Activated T-cell treated with anti-CD3 and anti-CD28 coated beads, Interleukin-2, amount 50 U/mL, for 1 hour (primary cell): Measurements from ENCODE around the gene CDH23.

Experiments used
- DNase-seq: peaks from one replicate; pipeline ENCODE4 v3.0.0-alpha.2; 2020

Gene CDH23

DNA sequence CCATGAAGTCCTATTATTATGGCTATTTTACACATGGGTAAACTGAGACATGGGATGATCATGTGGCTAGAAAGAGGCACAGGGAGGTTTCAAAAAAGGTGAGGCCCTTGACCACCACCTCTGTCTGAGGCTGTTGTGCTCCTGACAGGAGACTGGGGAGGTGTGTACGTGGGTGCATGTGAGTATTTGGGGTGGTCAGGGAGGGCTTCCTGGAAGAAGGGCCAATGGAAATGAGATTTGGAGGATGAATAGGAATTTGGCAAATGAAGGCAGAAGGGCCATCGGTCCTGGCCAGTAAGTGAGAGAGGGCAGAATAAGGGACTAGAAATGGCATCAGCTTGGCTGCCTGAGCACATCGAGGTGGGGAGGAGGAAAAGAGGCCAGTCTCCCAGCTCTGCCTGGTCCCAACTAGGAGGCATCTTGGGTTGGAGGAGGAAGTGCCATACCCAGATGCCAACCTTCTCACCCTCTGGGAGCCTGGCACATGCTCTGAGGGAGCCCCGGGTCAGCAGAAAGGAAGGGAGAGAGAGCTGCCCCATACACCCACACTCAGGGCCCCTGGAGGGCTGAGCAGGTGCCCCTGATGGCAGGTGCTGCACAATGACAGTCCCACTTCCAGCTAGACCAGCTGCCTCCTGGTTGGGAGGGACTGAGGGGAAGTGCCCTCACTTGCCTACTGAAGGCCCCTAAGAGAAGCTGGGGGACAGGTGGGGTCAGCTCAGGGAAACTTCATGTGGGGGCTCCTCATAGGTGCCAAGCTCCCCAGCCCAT lies 47.7 kb downstream of the CDH23 start:
- no peak for DNase-seq

DNA sequence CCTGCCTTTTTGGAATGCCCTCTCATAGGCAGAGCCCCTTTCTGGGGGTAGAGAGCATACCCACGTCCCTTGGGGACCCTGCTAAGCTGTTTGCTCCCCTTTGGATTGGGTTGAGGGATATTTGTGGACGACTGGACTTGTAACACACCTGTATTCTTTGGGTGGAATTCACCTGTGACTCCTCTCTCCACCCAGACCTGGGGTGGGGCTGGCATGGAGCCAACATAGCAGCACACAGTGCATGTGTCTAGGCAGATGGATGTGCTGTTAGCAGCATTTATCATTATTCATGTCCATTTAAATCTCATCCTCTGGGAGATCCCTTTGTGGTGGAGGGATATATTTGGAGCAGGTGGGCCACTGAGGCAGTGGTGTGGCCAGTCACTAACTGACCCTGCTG lies 51.0 kb downstream of the CDH23 start:
- no peak for DNase-seq

DNA sequence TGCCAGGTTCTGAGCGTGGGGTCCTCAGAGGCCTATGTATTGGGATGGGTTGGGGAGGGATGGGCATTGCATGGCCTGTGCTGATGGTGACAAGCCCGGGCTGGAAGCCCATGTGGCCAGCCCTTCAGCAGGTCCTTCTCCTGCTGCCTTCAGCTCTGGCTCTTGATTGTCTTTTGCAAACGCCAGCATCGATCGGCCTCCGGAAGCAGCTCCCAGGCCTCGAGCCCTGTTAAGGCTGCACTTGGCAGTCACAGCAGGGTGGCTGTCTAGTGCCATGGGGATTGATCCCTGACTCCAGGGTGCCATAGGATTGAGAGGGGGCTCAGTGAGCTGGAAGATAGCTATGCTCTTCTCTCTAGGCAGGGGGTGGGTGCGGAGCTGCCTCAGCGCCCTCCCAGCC lies 51.4 kb downstream of the CDH23 start:
- no peak for DNase-seq

DNA sequence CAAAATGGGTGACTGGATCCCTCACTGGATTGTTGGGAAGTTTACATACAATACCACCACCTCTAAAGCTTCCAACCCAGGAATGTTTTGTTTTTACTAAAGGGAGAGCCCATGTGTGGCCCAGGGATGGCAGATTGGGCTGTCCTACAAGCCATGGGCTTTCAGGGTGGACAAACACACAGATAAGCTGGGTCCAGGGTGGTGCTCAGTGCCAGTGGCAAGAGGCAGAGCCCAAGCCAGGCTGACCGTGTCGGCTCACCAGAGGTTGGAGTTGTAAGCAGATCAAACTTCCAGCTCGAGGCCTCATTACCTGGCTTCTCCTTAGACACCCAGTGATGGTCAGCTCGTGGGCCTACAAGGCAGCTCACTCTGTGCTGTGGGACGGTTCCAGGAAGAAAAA lies 52.3 kb downstream of the CDH23 start:
- DNase-seq: no peak

DNA sequence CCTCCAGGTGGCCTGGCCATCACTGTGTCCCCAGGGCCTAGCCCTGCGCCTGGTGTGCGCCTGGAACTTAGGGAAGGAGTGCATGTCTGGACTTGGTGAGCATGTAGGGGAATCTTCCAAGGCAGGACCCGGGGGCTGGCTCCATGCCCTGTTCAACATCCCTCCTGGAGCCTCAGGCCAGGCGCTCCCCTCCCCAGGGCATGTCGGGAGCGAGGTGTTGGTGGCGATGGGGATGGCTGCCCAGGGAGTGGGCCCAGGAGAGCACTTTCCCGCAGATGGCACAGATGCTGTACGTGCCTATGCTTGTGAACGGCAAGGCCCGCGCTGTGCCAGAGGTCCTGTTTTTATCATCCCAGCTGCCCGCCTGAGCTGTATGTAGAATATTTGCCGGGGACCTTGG lies 55.0 kb downstream of the CDH23 start:
- DNase-seq: no peak

DNA sequence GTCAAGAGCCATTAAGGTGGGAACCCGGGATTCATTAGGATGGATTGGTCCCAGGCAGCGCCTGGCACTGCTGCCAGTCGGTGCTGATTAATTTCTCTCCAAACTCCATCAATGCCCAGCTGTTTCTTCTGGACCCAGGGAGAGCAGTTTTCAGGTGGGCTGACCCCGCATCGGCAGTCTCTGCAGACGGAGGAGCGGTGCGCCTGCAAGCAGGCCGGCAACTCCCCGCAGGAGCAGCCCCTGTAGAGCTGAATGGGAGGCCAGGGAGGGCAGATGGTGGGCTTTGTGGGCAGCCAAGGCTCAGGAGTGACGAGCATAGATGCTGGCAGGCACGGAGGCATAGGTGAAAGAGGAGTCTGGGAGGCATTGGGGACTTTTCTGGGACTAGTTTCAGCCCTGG lies 56.5 kb downstream of the CDH23 start:
- no peak for DNase-seq

DNA sequence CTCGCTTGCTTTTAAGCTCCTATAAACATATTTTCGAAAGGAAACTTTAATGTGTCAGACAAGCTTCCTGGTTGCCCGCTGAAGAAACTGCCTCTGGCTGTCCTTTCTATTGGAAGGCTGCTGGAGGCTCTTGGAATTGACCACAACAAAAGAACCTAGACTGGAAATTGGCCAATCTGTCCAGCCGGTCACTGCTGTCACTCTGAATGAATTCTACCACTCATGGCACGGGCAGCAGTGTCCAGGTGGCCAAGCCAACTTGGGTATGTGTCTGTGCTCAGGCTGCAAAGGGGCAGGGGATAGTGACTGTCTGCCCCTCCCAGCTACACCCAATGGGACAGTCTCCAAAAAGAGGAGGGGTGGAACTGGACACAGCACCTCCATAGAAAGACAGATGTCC lies 57.6 kb downstream of the CDH23 start:
- DNase-seq: no peak

DNA sequence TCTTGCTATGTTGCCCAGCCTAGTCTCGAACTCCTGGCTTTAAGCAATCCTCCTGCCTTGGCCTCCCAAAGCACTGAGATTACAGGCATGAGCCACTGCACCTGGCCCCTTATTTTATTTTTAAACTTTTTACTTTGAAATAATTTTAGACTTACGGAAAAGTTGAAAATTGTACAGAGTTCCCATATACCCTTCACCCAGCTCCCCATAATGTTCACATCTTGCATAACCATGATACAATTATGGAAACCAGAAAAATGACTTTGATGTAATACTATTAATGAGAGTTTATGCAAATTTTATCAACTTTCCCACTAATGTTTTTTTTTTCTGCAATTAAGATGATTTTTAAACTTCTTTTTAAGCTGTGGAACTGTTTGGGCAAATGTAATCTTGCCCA lies 58.3 kb downstream of the CDH23 start:
- no peak for DNase-seq

DNA sequence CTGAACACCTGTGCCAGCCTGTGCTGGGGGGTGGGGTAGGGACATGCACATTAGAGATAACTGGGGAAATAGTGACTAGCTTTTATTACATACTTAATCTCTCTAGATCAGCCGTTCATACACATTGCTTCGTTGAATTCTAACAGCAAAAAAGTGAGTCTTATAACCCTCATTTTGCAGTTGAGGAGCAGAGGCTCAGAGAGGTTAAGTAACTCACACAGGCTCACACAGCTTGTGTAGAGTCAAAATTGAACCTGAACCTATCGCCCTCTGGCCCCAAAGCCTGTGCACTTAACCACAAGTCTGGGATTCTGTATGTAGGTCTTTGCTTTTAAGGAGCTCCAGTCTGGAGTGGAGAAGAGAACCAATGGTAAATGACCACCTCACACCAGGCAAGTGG lies 59.9 kb downstream of the CDH23 start:
- DNase-seq: no peak

DNA sequence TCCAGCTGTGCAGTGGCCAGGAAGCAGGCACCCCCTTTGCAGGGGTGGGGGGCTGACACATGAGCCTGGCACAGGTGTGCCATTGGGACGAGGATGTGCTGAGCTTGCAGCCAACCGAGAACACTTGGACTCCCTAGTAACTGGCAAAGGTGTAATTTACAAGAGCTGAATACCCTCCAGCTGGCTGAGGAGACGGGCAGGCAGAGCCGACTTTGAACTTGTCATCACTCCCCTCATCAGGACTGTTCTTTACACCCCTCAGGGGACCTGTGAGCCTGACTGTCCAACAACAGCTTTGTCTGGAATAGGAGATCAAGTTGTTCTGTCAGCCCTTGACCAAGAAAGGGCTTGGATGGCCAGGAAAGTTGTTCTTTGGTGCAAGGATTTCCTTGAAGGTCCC lies 61.2 kb downstream of the CDH23 start:
- no peak for DNase-seq

DNA sequence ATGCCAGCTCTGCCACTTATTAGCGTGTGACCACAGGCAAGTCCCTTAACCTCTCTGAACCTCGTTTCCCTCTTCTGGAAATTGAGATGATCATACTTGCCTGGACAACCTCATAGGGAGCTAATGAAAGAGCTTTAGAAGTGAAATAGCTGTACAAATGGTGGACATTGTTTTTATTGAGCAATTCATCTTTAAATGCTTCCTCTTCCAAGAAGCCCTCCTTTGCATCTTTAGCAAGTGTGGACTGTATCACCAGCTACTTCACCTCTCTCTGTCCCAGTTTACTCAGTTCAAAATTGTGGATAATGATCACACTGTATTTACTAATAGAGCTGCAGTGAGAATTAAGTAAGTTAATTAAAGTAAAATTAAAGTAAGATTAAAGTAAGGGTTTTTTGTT lies 61.7 kb downstream of the CDH23 start:
- no peak for DNase-seq

DNA sequence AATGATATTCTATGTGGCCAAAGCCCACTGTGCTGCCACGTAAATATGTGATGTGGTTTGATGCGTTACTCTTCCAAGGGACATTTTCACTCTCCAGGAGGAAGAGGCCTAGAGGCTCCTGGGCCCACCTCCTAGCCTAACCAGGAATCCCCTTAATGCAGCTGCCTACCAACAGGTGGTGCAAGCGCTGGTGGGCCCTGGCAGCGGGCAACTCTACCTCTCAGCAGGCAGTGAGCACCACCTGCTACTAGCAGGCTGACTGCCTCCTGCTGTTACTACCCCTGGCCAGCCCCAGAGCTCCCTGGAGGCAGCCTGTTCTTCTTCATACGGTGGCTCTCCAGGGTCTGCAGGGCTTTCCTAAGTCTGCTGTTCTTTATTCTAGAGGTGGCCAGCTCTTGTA lies 62.8 kb downstream of the CDH23 start:
- no peak for DNase-seq

DNA sequence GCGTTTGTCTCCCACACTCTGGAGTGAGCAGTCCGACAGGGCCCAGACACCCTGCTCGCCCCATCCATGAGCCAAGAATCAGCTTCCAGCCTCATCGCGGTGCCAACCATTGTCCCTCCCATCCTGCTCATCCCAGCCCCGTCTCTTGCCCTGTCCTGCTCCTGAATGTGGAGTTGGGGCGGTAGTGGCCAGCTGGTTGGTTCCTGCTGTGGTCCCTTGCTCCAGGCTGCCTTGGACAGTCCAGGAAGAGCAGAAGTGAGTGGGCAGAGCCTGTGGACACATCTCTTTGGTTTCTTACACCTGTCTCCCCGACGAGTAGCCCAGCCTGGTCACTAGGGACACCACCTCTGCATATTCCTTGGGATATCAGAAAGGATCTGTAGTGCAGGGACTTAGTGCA lies 63.9 kb downstream of the CDH23 start:
- no peak for DNase-seq

DNA sequence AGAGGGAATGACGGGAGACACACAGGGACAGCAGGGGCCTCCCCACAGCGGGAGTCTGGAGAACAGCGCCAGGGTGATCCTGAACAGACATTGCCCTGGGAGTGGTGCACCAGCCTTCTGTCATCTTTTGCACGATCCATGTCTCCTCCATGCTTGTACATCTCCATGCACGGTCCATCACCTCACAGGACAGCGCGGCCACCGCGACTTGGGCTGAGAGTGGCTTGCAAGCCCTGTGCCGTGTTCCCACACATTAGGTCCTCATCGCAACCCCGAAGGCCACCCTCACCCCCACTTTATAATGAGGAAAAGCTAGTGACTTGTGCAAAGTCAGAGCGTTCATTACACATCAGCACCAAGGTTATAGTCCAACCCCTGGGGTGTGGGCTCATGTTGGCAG lies 64.7 kb downstream of the CDH23 start:
- no peak for DNase-seq

DNA sequence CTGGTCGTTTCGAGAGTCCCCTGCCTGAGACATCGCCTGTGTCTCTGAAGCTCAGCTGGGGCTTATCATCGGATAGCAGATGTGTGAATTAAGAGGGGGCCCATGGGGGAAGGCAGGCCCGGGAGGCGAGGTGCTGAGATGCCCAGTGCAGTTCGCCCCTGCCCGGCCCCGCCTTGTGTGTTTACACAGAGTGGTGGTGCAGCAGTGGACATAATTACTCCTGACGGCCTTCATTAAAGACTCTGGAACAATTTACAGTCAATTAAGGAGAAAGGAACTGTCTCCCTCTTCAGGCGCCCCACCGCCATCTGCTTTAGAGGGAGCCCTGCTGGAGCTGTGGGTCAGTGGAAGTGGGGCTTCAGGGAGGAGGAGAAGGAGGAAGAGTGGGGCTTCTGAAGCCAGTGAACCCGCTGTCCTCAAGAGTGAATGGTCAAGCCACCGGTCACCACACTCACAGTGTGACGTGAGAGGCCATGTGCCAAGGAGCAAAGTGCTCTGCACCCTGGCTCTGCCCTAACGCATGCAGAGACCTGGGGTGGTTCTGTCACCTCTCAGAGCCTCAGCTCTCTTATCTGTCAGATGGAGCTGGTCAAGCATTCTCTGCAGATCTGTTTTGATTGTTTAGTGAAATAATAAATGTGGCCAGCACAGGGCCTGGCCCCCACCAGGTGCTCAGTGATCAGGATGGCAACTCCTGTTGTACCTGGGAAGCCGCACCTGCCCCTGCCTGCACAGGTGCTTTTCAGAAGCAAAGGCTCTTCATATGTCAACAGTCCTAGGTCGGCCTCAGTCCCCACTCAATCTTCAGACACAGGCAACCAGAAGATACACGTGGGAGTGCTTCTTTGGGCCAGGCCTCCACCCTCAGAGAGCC lies 65.6 kb downstream of the CDH23 start:
- DNase-seq: no peak

DNA sequence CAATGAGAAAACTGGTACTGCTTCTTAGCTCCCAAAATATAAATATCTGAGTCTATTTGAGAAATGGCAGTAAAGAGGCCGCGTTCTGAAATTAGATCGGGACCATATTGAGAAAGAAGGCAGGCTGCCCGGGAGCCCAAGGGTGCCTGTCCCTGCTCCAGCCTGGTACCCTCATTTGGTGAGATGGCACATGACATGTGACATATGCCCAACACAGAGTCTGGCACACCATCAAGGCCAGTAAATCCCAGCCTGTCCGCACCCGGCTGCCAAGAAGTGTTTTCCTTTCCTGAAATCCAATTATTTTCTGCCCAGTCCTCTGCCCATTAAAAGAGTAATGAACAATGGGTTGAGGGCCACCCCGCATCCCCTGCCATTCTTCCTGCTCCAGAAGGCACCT lies 66.4 kb downstream of the CDH23 start:
- no peak for DNase-seq

DNA sequence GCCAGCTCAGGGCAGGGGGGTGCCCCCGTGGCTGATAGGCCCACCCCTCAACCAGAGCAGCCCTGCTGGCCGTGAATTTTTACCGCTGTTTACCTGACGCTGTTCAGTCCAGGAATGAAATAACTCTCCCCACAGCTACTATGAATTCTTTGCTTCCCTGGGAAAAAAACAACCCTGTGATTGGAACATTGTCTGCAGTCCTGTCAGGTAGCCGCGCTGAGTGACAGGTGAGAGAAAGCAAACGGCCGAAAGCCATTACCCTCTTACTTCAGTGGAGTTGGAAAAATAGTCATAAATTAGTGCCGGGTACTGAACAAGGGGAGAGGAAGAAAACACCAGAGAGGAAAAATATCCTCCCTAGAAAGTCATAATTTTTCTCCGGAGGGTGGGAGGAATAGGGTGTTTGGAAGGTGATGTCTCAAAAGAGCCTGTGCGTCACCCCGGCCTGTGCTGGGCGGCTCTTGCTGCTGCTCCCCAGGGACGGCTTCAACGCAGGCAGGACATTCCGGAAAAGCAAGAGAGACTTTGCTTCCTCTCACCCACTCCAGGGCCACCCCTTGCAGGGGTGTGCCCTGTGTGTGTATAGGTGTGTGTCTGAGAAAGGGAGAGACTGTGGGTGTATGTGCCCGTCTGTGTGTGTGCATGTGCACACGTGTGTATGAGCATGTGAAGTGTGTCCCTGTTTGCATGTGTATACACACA lies 69.0 kb downstream of the CDH23 start:
- DNase-seq: no peak

DNA sequence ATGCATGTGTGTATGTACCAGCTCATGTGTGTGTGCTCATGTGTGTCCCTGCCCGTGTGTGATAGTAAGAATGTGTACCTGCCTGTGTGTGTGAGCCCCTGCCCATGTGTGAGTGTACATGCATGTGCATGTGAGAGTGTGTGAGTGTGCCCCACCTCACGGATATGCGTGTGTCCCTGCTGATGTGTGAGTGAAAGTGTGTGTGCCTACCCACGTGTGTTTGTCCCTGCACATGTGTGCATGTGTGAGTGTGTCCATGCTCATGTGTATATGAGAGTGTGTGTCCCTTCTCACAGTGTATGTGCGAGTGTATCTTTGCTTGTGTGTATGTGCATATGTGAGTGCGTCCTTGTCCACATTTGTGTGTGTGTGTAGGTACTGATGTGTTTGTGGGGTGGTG lies 69.6 kb downstream of the CDH23 start:
- DNase-seq: no peak

DNA sequence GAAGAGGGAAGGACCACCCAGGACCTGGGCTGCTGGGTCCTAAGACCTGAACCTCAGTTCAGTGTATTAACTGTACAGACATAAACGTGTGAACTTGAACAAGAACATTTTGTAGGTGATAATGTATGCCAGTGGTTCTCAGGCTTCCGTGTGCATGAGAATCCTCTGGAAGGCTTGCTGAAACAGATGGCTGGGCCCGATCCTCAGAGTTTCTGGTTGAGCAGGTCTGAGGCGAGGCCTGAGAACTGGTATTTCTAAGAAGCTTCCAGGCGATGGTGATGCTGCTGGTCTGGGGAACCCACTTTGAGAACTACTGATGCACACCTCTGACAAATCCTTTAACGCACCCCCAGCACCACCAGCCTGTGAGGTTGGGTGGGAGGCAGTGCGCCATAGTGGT lies 70.4 kb downstream of the CDH23 start:
- no peak for DNase-seq

DNA sequence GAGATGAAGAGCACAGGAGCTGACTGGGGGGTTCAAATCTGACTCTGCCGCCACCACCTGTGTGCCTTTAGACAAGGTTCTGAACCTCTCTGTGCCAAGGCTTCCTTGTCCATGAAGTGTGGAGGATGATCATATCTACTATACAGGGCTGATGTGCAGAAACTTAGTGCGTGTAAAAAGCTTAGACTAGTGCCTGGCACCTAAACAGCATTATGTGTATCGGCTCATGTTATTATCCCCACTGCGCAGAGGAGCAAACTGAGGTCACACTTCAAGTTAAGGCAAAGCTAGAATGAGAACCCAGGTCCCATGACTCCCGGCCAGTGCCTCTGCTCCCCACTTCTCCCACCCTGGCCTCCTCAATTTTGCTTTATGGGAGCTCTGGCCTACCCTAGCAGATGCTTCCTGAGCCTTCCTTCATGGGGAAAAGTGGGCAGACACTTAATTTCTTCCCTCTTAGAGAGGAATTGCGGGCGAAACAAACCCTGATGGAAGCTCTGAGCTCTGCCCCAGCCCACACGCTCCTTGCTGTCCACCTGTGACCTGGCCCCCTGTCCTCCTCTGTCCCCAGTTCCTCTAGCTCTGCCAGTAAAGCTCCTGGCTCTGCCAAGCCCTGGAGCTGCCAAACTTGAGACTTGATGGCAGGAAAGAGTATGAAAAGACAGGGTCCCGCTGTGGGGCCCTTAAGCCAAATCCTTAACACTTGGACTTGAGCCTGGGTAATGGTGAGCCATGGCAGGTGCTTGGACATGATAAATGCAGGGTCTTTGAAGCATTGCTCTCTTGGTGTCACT lies 71.0 kb downstream of the CDH23 start:
- DNase-seq: no peak

DNA sequence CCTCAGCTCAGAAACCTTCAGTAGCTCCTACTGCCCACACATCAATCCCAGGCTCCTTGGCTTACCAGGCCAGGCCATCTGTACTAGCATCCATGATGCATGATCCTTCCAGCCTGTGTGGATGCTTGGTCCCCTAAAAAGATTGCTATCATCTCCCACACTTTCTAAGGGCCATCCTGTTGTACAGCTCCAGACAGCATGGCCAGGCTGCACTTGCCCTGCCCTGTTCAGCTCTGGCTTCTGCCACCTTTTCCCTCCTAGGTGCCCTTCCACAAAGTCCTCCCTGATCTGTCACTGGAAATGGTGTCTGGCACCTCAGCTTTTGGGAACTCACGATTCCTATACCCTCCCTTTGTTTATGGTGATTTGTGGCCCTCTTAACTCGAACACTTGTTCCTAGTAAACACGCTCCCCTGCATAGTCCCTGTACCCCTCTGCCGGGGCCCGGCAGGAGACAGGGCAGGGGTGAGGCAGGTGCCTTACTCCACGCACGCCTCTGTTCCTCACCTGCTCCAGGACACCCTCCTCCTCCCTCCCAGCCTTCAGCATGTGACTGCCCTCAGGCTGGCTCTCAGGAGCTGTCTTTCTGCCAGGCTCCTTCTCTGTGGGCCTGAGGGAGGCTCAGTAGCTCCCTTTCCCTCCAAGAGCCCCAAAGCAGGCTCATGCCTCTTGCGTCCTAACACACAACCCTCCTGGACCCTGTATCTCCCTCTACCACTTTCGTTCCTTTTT lies 71.8 kb downstream of the CDH23 start:
- no peak for DNase-seq

DNA sequence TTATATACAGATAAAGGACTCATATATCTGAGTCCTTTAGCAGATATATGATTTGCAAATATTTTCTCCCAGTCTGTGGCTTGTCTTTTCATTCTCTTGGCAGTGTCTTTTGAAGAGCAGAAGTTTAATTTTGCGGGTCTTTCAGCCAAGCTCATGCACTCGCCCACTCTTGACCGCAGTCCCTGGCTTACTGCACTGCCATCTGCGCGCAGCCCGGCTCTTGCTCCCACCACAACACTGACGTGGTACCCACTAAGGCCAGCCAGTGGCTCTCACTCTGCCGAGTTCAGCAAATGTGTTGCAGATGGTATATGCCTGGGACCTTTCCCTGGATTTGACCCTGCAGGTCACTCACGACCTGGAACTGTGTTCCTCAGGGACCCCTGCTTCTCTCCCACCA lies 74.3 kb downstream of the CDH23 start:
- DNase-seq: no peak
